GM12872 (cell line): Measurements from ENCODE around the gene ARHGAP15.

ENCODE experiments used
- TF ChIP-seq, protein P1 (sequence below): IDR thresholded peaks from 3 replicates; pipeline ENCODE4 v1.5.1; 2011; ENCODE audit warnings: low read depth, mild to moderate bottlenecking, low read length, moderate library complexity; ENCODE audit not compliant: insufficient read depth

Gene ARHGAP15

DNA sequence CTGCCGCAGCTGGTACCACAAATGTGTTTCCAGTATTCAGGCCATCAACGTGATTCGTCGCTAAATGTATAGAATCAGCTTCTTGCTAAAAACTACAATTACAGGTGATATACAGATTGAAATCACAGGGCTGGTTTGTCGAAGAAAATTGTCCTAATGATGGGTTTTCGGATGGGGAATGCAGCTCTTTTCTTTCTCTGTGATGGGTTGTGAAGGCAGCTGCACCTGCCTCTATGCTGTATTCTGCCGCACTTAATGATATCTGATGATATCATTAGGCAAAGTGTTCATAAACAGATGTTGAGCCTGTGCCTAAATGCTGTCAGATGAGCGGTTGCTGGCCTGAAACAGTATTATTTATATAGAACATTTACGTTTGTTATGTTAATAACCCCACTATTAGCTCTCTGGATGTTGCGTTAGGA, 218.1 kb downstream of the ARHGAP15 start:
- TF ChIP-seq, protein P1, sequence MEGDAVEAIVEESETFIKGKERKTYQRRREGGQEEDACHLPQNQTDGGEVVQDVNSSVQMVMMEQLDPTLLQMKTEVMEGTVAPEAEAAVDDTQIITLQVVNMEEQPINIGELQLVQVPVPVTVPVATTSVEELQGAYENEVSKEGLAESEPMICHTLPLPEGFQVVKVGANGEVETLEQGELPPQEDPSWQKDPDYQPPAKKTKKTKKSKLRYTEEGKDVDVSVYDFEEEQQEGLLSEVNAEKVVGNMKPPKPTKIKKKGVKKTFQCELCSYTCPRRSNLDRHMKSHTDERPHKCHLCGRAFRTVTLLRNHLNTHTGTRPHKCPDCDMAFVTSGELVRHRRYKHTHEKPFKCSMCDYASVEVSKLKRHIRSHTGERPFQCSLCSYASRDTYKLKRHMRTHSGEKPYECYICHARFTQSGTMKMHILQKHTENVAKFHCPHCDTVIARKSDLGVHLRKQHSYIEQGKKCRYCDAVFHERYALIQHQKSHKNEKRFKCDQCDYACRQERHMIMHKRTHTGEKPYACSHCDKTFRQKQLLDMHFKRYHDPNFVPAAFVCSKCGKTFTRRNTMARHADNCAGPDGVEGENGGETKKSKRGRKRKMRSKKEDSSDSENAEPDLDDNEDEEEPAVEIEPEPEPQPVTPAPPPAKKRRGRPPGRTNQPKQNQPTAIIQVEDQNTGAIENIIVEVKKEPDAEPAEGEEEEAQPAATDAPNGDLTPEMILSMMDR: no peak

DNA sequence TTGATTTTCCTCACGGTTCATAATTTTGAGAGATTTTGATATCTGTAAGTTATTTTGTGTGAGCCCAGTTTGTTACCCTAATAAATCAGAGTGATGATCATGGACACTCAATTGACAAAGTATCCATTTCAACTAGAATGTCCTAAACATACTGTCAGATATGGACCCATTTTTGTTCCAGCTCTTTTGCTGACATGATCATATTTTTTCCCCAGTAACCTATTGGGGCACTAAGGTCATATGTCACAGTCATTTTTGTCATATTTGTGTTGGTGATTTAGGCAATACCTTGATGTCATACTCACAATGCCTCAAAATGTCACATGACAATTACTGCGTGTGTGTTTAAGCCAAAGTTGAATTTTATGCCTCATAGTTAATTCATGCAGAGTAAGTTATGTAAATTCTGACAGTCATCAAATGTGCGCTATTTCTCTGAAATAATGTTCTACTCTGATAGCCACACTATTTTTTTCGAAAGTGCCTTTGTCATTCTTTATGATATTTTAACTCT, 218.7 kb downstream of the ARHGAP15 start:
- TF ChIP-seq, protein P1: no peak

DNA sequence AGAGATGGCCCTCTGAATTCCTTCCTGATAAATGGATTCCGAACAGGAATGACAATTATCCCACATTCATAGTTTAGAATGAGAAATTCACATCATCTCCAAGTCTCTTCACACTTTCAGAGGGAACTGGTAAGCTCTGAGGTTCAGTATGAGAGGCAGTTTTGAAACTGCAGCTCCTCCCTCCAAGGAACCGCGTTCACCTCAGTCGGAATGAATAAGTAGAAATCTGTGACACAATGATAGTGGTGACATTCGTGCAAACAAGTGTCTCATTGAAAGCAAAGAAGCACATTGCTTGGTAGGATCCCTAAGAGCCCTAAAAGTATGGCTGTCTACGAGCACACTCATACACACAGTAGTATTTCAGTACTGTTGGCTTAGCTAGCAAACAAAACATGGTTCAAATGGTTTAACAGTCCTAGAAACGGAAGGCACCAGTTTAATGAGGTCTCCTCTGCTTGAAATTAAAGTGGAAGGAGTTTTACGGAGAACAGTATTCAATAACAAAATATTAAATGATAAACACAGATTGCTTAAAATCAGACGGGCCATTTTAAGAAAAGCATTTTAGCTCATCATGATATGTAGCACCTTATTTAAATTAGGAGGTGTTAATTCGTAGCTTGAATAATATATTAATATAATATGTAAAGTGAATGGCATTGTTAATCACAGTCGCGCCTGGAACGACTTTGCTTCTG, 225.0 kb downstream of the ARHGAP15 start:
- TF ChIP-seq, protein P1: no peak

DNA sequence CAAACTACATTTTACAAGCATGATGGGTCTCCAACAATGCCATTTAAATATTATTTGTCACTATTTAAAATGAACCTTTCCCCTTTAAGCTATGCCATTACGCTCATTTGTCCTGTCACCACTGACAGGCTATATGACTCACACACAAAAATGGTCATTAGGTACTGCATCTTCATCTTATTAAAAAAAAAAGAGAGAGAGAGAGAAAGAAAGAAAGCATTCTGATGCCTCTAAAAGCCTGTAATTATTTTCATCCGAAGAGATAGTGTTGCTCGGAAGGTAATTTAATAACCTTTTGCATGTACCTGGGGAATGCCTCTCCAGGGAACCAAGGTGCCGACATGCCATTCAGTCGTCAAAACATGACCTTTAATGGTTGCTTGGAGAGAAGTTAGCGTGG, 226.7 kb downstream of the ARHGAP15 start:
- TF ChIP-seq, protein P1: no peak

DNA sequence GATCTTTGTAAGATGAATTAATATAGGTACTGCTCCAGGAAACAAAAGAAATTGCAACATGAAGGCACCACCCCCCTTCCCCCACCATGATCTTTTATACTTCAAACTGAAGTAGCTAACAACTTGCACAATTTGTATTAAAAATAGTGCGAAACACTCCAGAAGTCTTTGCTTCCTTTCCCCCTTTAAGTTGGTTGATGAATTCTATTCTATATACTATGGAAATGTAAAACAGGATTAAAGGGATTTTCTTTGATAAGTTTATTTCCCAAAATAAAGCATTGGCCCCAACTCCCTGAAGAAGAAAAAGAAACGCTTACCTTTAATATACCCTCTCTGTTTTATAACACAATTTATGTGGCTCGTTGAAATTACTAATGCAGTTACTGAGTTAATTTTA, 227.1 kb downstream of the ARHGAP15 start:
- TF ChIP-seq, protein P1: no peak

DNA sequence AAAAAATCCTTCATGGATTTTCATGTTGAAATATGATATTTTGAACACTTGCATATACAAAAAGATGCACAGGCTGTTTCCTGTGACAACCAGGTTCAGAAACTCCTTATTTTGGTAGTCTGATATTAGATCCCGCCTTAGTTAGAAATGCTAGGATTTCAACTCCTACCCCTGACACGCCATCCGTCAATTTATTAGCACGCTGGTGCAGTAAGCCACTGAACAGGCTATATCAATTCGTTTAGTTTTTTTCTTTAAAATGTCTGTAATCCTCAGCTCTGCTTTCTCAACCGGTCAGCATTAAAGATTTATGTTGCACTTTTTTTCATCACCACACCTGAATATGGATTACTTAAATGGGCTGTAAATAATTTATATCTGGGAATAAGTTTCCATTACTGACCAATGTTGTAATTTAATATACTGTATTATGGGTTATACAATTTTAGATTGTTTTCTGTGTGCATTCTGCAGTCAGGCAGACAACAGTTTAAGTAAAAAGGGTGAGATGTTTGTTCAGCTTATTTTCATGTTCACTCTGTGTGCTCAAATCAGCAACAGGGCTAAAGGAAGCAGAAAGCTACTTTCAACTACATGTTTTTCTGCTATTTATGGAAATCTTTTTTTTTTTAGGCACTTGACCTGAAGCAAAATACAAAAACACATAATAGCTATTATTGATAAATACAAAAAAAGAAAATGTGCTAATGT, 227.7 kb downstream of the ARHGAP15 start:
- TF ChIP-seq, protein P1: no peak

DNA sequence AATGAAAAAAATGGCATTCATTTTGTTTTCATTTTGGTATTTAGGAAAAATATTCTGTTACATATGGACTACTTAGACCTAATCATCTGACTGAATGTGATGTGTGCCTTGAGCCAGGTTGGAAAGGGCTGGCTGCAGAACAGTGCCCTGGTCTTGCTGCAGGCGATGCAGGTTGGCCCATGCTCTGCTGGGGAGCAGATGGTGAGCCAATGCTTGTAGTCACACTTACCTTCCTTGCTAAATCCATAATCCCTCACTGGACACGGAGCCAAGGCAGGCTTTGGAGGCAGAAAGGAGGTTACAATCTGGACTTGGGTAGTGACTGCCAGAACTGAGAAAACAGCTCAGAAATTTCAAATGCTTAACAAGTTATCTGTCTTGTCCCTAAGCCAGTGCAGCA, 228.7 kb downstream of the ARHGAP15 start:
- TF ChIP-seq, protein P1: no peak
